Stimulated activated CD4-positive, alpha-beta T cell treated with anti-CD3 and anti-CD28 coated beads, Interleukin-4, amount 100 ng/mL, for 48 hours (primary cell): ENCODE results near the gene TDG.

Source experiments
- DNase-seq, 2 donors: peaks; one replicate each; pipeline ENCODE4 v3.0.0-alpha.2; 2020; ENCODE audit warnings: low read depth in 2 of 2

Gene TDG

GRCh38 chr12:103965590-103966504 is at the start of gene TDG:
TSS of gene TDG (plus strand) at chr12:103965872. CDS start at chr12:103966038, 166 bp downstream.
- peak; percentile 95 to 97 for DNase-seq

- DNase-seq = no peak
Measured at GRCh38 chr12:103917873-103918272, 47.8 kb upstream of the TDG start.

- DNase-seq = peak; percentile 36 to 50
Measured at GRCh38 chr12:103924761-103925641, 40.7 kb upstream of the TDG start.

GRCh38 chr12:103928682-103929045 is 37.0 kb upstream of the TDG start:
- peak in 1 of 2 donors; percentile 22 for DNase-seq

- peak; percentile 59 to 75 for DNase-seq
Measured at GRCh38 chr12:103929046-103929783, 36.5 kb upstream of the TDG start.

- DNase-seq = no peak
Measured at GRCh38 chr12:103929784-103930033, 36.0 kb upstream of the TDG start.

- DNase-seq = peak; percentile 98 to 99
Measured at GRCh38 chr12:103930034-103930786, 35.5 kb upstream of the TDG start, which contains the start of gene HSP90B1. TSS of gene HSP90B1 (plus strand) at chr12:103930410. CDS start at chr12:103930516, 106 bp downstream.

- peak in 1 of 2 donors; percentile 20 for DNase-seq
Measured at GRCh38 chr12:103930787-103931735, 34.6 kb upstream of the TDG start.

GRCh38 chr12:103933237-103933636 is 32.4 kb upstream of the TDG start:
- DNase-seq = no peak

- no peak for DNase-seq
Measured at GRCh38 chr12:103936679-103937078, 29.0 kb upstream of the TDG start.

- no peak for DNase-seq
Measured at GRCh38 chr12:103944964-103945363, 20.7 kb upstream of the TDG start.

- DNase-seq = no peak
Measured at GRCh38 chr12:103947871-103948555, 17.7 kb upstream of the TDG start.

- DNase-seq = no peak
Measured at GRCh38 chr12:103948746-103949406, 16.8 kb upstream of the TDG start.

GRCh38 chr12:103952497-103952896 is 13.2 kb upstream of the TDG start:
- no peak for DNase-seq

GRCh38 chr12:103955811-103956508 is 9.7 kb upstream of the TDG start:
- no peak for DNase-seq

GRCh38 chr12:103956509-103957027 is 9.1 kb upstream of the TDG start:
- no peak for DNase-seq

- DNase-seq = no peak
Measured at GRCh38 chr12:103957865-103958388, 7.7 kb upstream of the TDG start.

GRCh38 chr12:103958621-103959020 is 7.1 kb upstream of the TDG start:
- DNase-seq = no peak
